Measurements from ENCODE around the gene TPK1.

- TF ChIP-seq, protein P1, sequence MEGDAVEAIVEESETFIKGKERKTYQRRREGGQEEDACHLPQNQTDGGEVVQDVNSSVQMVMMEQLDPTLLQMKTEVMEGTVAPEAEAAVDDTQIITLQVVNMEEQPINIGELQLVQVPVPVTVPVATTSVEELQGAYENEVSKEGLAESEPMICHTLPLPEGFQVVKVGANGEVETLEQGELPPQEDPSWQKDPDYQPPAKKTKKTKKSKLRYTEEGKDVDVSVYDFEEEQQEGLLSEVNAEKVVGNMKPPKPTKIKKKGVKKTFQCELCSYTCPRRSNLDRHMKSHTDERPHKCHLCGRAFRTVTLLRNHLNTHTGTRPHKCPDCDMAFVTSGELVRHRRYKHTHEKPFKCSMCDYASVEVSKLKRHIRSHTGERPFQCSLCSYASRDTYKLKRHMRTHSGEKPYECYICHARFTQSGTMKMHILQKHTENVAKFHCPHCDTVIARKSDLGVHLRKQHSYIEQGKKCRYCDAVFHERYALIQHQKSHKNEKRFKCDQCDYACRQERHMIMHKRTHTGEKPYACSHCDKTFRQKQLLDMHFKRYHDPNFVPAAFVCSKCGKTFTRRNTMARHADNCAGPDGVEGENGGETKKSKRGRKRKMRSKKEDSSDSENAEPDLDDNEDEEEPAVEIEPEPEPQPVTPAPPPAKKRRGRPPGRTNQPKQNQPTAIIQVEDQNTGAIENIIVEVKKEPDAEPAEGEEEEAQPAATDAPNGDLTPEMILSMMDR (IDR thresholded peaks at IDR 0.05) = no peak
- no peak for TF ChIP-seq EP300 (IDR thresholded peaks at IDR 0.05)
- no peak for TF ChIP-seq POLR2A (IDR thresholded peaks at IDR 0.05)
These were observed 365.8 kb downstream of the TPK1 start for GRCh38 chr7:144470078-144470477.

All from gastroesophageal sphincter (tissue), 3 donors.